Measurements from ENCODE around the gene VWA5B1.
A peak's percentile ranks its signal among the peaks of the same experiment; 100 is the strongest.

Gene VWA5B1

DNA sequence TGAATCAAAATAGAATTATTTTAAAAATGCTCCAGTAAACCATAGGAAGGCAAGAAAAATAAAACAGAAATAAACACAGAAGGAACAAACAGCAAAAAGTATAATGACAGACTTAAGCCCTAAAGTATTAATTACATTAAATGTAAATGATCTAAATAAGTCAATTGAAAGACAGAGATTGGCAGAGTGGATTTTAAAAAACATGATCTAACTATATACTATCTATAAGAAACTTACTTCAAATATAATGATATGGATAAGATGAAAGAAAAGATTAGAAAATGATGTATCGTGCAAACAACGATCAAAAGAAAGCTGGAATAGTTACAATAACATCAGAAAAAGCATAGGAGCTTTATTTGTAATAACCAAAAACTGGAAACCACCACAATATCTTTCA is 104.6 kb downstream of the VWA5B1 start:
- DNase-seq: no peak

DNA sequence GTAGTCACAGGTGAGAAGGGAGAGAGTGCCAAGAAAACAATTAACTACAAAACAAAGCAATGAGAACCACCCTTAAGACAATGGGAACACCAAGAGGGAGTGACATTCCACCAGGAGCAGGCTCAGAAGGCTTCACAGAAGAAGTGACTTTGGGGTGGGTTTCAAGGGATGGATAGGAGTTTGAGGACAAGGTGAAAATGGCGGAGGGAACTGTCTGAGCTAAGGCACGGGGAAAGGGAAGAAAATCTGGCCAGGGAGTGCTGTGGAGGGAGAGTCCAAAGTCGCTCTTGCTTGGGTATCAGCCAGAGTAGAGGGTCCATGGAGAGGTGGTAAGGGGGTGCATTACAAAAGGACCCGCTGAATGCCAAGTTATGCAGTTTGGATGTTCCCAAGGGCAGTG is 108.1 kb downstream of the VWA5B1 start:
- DNase-seq: no peak

DNA sequence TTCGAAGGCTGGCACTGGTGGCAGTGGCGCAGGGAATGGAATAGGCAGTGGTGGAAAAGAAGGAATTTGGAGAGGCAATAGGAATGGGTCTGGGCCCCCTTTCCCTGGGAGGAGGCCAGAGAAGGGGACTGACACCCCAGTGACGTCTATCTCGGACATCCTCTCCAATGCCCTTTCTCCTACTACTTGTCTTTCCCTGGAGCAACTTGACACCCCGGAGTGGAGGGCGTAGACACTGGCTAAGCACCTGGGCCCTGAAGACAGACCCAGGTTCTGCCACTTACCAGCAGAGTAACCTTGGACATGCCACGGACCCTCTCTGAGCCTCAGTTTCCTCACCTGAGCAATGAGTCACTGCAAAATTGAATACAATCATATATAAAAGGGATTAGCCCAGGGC is 108.5 kb downstream of the VWA5B1 start:
- DNase-seq: no peak

DNA sequence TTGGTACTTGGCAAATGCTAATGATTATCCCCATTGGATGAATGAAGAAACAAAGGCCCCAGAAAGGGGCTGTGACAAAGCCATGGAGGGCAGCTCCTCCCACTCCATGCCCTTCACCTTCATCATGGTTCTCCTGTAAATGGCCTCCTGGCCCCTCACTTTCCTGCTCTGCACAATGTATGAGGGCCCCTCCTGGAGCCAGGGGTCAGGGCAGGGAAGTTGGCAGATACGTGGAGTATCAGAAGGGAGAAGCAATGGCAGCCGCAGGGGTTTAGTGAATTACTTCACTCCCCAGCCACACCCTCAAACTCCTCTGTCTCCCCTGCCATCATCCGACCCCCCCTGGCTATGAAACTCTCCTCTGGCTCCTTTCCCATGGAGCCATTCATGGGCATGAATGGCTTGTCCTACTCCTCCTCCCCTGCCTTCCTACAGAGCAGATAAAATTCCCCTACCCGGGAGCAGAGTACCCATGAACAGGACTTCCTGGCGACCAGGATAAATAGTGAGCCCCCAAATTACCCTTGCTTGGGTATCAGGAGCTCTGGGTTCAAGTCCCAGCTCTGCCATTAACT is 109.0 kb downstream of the VWA5B1 start:
- DNase-seq: no peak

DNA sequence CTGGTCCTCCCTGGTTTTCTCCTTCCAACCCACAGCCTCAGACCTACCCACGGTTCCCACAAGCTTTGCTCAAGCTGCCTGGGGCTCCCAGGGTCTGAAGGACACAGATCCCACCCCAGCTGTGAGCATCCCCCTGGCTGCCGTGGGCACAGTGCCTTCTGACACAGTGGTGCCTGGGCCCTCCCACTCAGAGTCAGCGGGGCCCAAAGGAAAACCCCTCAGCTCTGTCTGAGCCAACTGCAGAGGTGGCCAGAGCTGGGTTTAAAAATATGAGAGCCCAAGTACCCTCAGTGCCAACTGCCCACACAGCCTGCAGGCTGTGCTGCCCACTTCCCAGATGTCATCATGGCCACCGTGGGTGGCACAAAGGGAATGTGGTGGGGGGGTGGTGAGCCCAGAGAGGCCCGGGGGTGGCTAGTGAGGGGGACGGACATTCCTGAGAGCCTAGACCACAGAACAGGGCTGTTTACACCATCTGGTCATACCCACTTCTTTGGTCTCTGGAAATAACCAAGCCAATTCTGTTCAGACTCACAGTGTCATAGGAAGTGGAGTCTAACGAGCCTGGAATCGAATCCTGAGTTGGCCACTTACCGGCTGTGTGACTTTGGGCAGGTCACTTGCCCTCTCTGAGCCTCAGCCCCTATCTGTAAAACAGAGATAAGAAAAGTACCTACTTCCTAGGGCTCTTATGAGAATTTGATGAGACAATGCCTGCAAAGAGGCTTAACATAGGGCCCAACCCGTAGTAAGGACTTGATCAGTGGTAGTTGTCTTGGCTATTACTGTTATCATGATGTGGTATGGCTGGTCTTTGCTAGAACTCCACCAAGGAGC is 109.9 kb downstream of the VWA5B1 start:
- DNase-seq: peak; percentile 45 to 65 (median 46)

DNA sequence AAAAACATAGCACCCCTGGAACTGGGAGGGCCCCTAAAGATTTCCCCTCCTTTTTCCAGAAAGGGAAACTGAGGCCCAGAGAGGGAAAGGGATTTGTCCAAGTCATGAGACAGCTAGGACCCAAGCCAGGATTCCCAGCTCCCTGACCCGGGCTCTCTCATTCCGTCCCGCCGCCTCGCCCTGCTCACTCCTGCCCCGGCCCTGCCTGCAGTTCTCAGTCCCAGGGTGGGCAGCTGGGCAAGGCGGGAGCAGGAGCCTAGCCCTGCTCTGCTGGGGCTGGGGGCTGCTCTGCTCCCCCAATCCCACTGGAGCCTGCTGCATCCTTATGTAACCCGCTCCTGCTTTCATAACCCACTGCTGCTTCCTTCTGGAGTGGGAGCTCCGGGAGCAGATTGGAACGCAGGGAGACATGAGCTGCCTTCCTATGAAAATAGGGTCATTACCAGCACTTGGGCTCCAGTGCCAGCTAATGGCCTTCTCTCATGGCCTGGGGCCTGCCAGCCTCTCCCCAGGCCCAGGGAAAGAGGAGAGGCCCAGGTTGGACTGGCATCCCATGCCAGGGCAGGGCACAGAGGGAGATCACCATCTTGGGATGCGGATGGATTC is 110.8 kb downstream of the VWA5B1 start:
- DNase-seq: no peak

DNA sequence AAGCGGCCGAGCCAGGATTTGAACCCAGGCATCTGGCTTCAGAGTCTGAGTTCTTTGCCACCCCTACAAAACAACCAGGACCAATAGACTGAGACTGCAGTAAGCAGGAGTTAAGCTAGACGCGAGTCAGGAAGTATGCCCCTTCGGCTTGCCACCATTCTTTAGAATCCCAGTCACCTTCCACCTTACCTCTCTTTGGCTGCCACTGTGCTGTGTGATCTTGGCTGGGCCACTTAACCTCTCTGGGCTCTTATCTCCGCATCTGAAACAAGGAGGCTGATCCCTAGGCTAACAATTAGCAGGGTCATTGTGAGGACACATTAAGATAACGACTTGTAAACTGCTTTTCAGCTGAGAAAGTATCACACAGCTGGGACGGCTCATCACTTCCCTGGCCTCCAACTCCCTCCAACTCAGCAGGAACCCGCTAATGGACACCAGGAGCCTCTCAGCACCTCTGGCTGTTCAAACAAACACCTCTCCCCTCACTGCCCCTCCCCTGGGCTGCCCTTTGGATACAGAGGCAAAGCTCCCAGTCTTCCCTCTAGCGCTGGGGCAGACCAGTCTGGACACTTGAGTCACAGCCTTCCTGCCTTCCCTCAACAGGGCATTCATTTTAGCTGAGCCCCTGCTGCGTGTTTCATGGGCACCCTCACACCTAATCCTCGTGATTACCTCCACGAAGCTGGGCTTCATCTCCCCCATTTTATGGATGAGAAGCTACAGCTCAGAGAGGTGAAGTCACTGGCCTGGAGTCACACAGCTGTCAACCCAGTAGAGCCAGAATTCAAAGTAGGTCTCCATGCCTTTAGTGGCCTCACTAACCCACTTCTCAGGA is 112.1 kb downstream of the VWA5B1 start:
- no peak for DNase-seq

DNA sequence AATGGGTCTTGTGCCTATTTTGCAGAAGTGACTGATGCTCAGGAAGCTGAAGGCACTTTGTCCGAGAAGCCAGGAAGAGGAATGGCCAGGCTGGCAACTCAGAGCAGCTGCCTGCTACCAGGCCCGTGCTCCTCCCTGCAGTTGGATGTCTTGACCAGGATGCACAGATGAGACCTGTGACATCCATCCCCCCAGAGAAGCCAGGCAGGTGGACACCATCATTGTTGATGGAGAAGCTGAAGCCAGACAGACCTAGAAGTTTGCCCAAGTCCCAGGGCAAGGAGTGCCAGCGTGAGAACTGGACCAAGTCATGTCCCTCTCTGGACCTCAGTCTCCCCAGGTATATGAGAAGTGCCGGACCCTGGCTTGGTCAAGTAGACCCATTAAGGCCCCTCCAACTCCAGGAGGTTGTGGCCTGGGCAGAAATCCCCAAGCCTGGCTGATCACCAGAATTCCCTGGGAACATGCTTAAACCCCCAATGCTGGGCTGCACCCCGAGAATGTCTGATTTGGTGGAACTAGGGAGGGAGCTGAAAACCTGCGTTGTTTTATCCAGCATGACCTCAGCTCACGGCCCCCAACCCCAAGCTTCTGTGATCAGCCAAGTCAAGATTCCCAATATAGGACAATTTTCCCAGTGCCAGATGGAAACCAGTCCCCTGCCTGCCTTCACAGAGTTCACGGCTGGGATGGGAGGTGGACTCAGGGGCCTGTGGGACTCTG is 112.9 kb downstream of the VWA5B1 start:
- DNase-seq: no peak

DNA sequence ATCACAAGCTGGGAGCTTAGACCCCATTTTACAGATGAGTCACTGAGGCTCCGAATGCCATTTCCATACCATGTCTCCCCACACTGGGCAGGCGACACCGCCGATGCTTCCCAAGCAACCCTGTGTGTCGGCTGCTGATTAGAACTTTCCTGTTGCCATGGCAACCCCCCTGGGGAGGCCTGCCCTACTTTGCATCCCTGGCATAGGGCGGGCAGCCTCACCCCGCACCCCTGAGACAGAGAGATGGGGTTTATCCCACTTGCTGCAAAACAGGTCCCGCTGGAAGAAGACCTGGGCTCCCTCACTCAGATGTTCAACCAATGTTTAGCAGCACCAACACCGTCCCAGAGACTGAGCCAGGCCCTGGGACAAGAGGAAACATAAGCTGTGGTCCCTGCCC is 113.8 kb downstream of the VWA5B1 start:
- DNase-seq: no peak

All from suppressor macrophage treated with lipopolysaccharide for 1 hour (primary cell).